Lung microvascular endothelial cell (primary cell): ENCODE measurements around the gene NBEA. TPM values are rescaled to one million over a fixed set of nuclear protein-coding genes. Genes with fewer than 3 reads are reported as not detected.
A peak's percentile ranks its signal among the peaks of the same experiment; 100 is the strongest.

Experiments used
- DNase-seq, 2 donors: peaks; one replicate each; pipeline versions ENCODE4 v3.0.0 to v3.0.0-alpha.2; 2010; ENCODE audit warnings: low read depth in 2 of 2
- total RNA-seq: library from RNA; depleted of rRNA; stranded (reverse); fragments of >200 nt; gene quantifications from 2 replicates; pipeline ENCODE4 v1.2.1, GENCODE V29; 2014

The NBEA gene
- total RNA-seq, 1 donor from 2014 or later: 1.4 TPM

DNA sequence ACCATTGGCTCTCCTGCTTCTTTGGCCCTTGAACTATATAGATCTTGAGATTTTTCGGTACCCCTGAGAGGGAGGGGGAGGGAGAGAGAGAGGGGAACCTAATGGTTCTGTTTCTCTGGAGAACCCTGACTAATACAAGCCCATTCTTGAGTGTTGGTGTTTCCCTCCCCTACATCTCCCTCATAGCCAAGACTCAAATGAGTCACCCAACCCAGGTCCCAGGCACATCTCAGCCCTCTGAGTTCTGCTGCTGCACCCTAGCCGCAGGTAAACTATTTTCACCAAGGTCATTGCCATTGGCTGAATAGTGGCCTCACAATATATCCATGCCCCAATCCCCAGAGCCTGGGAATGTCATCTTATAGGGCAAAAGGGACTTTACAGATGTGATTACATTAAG lies 760.2 kb downstream of the NBEA start:
- no peak for DNase-seq

DNA sequence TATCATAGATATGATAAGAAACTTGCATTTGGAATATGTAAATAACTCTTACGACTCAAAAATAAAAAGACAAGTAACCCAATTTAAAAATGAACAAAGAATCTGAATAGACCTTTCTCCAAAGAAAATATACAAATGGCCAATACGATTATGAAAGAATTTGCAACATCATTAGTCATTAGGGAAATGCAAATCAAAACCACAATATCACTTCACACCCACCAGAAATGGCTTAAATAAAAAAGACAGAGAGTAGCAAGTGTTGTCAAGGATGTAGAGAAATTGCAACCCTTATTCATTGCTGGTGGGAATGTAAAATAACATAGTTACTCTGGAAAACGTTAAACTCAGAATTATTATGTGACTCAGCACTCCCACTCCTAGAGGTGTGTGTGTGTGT lies 761.0 kb downstream of the NBEA start:
- no peak for DNase-seq

DNA sequence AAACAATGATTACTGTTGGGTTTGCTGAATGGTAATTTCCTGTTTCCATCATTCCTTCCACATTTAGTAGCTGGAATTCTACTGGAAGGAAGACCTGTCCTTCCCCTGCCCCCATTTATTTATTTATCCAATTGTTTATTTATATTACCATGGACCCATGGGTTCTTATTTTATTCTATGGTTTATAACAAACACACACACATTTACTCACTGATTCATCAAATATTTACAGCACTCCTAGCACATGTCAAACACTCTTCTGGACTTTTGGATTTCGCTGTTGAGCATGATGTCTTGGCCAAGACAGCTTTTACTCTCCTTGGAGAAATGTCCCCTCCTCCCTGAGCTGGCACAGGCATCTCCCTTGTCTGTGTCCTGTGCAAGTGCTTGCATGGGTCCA lies 762.3 kb downstream of the NBEA start:
- DNase-seq: peak in 1 of 2 donors; percentile 45

DNA sequence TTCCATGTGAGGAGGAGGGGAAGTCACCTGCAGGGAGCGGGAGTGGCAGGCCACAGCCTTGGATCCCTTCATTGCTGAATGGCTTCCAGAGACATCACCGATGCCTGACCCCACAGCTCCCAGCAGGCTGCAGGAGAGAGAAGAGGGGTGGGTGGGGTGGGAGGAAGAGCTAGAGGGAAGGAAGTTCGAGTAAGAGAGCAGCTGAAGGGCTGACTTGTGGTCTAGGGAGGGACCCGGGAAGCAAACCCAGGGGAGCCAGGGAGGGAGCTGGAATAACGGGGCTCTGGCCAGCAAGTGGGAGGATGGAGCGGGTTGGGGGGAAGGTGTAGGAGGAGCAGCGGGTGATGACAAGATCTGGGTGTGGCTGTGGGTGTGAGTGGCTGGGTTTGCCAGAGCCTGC lies 764.2 kb downstream of the NBEA start:
- DNase-seq: no peak

DNA sequence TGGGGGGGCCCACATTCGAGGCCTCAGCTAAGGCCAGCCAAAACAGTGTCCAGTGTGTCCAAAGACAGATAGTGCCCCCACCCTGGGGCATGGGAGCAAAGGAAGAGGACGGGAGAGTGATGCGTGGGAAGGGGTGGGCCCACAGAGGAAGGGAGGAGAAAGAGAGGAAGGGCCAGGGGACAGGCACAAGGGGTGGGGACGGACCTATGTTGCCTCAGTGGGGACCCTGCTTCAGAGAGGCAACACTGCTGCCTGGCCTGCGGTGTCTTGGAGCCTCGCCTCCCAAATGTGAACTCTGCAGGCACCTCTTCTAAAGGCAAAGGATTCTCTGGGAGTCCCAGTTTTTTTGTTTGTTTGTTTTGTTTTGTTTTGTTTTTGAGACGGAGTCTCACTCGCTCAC lies 764.7 kb downstream of the NBEA start:
- no peak for DNase-seq

DNA sequence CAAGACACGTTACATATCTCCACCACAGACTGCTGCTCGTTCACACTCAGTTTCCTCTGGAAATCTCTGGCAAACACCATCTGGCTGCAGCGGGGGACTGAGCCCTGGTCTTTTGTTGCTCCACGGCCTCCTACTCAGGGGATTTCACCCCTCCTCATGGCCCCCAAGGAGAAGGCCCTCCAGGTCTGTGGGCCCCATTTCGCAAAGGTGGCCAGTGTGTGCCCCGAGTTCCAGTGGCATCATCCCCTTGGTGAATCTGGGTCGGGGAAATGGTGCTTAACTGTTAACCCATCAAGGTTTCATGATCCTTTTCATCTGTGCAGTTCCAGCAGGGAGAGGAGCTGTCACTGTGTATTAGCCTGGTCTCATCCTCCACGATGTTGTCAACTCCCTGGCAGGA lies 769.8 kb downstream of the NBEA start:
- no peak for DNase-seq

DNA sequence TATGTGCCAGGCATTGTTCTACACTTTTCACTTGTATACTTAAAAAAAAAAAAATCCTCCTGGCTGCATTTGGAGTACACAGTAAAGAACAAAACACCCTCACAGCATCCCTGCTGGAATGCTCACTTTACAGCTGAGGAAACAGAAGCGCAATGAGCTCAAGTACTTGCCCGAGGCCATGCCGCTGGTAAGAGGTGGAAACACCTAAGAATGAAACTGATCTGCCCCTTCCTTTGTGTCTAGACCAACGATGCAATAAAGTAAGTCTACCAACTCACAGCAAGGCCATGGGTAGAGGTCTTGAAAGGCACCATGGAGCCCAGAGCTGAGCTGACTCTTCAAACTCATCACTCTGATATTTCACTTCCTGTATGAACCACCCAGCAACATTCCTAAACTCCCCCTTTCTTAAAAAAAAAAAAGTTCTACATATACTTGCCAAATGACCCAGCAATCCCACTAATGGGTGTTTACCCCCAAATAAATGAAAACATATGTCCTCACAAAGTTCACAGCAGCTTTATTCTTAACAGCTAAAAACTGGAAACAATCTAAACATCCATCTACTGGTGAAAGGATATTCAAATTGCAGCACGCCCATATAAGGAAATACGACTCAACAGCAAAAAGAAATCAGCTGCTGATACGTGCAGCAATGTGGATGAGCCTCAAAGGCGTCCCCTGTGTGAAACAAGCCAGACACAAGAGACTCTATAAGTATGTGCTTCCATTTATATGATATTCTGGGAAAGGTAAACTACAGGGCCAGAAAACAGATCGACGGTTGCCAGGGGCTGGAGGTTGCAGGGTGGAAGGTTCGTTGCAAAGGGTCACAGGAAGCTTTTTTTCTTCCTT lies 771.1 kb downstream of the NBEA start:
- DNase-seq: no peak

DNA sequence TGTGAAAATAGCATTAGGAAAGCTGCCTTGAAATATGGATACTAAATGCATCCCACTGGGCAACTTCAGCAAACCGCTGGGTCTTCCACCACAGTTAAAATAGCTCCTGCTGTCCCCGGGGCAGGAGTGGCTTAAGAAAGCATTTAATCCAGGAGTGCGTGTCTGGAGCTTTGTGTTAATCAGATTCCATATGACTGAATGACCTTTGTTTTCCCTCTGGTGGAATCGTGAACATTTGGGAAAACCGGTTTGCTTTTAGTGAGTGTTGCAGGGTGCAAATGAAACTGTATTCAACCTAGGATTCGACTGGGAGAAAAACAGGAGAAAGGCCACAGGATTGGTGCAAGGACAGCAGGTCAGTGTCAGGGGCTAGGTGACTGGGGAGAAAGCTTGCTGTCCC lies 772.1 kb downstream of the NBEA start:
- DNase-seq: no peak

DNA sequence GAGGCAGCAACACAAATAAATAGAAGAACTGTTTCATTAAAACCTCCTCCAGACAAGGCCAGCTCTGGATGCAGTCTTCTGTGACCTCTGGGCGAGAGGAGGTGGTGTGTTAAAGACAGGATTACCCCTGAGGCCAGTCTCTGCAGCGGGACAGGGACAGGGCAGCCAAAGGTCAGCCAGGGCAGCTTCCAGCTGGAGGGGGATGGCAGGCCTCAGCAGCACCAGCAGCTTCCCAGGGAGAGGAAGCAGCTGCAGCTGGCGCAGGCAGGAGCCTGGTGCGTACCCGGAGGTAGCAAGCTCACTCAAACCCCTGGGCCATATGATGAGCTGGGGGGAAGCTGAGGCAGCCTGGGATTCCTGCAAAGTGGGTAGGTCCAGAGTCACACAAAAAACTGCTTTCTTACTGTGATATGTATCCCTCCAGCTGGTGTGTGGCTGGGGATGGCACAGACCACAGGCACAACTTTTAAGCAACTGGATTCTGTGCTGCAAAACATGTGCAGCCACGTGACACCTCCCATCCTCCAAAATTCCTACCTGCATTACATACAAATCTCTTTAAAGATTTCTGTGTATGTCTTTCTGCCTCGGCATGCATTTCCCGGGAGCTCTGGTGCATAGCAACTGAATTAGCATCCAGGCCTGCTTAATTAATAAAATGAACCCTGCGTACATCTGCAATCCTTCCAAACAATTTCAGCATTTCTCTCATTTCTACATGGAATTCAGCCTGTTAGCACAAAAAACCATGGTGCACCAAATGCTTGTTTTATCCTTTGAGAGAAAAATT lies 772.7 kb downstream of the NBEA start:
- peak in 1 of 2 donors; percentile 27 for DNase-seq

DNA sequence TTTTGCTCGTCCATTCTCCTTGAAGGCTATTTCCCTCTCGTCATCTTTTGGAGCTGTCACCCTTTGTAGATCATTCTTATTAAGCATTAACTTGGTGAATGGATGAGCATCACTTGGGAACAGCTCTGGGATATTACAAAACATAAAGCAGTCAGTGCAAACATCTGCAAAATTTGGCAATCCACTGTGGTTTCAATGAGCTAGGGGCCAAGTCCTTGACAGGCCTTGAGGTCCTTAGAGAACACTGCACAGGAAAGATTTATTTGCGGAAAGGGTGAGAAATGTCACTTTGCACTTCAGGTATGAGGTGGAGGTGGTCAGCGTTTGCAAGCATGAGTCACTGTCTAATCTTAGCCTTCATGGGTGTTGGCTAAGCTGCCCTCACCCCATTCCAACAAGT lies 774.1 kb downstream of the NBEA start:
- DNase-seq: no peak

DNA sequence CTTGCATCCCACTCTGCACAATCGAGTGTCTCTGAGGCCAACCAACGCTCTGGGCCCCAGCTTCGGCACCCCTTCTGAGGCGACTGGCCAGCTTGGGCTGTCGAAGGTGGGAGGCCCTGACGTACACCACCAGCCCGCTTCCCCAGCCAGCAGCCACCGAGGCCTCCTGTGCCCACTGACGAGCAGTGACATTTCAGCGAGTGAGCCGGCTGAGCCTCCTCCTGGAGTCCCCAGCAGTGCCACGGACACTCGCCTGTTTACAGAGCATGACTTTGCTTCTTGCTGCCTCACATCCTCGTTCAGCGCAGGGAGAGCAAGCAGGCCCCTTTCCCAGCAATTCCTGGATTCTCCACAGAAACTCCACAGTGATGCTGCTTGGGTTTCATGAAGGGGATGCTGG lies 774.7 kb downstream of the NBEA start:
- DNase-seq: no peak

DNA sequence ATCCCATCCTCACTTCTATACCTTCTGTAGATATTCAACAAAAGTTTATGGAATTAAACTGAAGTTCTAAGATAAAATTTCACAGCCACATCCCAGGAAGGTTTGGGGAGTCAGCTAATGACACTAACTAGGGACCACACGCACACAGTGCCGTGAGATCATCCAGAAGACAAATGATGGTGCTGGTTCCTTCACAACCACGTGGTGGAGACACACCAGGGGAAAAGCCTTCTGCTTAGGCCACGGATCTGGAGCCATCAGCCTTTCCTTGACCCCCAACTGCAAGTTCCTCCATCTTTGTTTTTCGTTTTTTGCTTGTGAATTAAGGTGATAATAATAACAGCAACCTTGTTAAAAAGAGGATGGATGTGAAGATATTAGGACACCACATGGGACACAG lies 776.0 kb downstream of the NBEA start:
- no peak for DNase-seq

DNA sequence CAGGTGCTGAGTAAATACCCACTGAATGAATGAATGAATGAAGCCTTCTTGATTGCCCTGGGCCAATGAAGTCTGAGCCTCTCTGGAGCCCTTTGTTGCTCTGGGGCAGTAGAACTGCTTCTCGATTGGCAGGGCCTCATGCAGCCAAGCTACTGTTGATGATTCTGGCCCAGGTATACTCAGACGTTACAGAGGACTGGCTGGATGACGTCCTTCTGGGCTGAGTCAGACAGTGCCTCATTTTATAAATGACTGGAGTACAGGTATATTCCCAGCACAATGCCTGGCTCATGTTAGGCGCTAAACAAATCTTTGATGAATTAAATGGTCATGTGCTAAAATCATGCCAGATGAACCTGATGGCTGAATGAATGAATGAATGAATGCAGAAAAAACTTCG lies 778.2 kb downstream of the NBEA start:
- DNase-seq: no peak

DNA sequence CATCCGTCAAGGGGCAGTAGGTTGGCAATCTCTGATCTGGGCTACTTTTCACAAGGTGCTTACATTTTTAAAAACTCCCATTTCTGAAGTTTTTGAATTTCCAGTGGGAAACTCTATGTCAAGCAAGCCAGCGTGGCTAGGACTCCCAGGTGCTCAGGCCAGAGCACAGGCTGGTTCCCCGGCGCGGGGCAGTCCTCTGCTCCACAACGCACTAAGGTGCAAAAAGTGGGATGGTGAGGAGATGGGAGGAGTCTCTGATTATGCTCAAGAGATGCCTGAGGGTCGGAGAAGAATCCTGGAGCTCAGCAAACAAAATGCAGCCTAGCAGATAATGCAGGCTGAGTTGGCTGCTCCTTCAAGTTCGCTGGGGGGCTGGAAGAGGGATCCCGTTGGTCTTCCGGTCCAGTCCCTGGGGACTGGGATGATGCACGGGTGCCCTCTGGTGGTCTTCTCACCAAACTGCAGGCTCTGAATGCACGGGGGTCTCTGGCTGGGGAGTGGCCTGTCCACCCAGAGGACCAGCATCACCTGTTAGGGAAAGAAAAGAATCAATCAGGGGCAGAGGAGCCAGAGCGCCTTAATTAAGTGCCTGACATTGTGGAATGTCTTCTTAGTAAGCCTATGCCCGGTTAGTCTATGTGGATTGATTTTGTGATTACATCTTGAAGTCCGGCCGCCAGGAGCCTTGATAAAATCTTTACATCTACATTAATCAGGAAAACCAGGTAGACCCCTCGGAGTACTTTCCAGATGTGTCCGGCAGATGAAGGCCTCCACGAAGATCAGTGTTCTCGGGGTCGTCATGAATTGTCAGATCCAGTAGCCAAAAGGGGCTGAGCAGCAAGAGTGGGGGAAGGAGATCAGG lies 778.9 kb downstream of the NBEA start:
- peak; percentile 36 to 58 for DNase-seq
